SKM-1 (cell line): ENCODE measurements around the gene ARL14.
"Not testable (repeated sequence)": the region's sequence is repeated elsewhere in the genome, so short reads cannot be mapped to it uniquely, and the experiment has no call there.

Experiments
- DNase-seq: peaks from one replicate; lab custom pipeline; 2025; ENCODE audit not compliant: unreplicated experiment; lab: John Stamatoyannopoulos, UW

Gene ARL14

GRCh38 chr3:160675566-160676124 is 1.3 kb upstream of the ARL14 start:
- no peak for DNase-seq

- DNase-seq: no peak
Measured at GRCh38 chr3:160677459-160677881, 510 bp downstream of the ARL14 start.

- DNase-seq: no peak
Measured at GRCh38 chr3:160678292-160678842, 1.4 kb downstream of the ARL14 start.

- DNase-seq: no peak
Measured at GRCh38 chr3:160684368-160684740, 7.4 kb downstream of the ARL14 start.

- DNase-seq: no peak
Measured at GRCh38 chr3:160685144-160685766, 8.3 kb downstream of the ARL14 start.

- no peak for DNase-seq
Measured at GRCh38 chr3:160686955-160687535, 10.1 kb downstream of the ARL14 start.

- no peak for DNase-seq
Measured at GRCh38 chr3:160691151-160691550, 14.2 kb downstream of the ARL14 start.

- no peak for DNase-seq
Measured at GRCh38 chr3:160691962-160692361, 15.0 kb downstream of the ARL14 start.

- no peak for DNase-seq
Measured at GRCh38 chr3:160693191-160693590, 16.2 kb downstream of the ARL14 start.

GRCh38 chr3:160694345-160694744 is 17.4 kb downstream of the ARL14 start:
- DNase-seq: no peak

- no peak for DNase-seq
Measured at GRCh38 chr3:160695003-160695402, 18.0 kb downstream of the ARL14 start.

GRCh38 chr3:160695915-160696327 is 19.0 kb downstream of the ARL14 start:
- DNase-seq: no peak

- no peak for DNase-seq
Measured at GRCh38 chr3:160697637-160698380, 20.8 kb downstream of the ARL14 start.

- no peak for DNase-seq
Measured at GRCh38 chr3:160698599-160699195, 21.7 kb downstream of the ARL14 start.

- no peak for DNase-seq
Measured at GRCh38 chr3:160701490-160701889, 24.5 kb downstream of the ARL14 start.

GRCh38 chr3:160702290-160702689 is 25.3 kb downstream of the ARL14 start:
- DNase-seq: no peak

GRCh38 chr3:160703974-160704373 is 27.0 kb downstream of the ARL14 start:
- no peak for DNase-seq

GRCh38 chr3:160707187-160707794 is 30.3 kb downstream of the ARL14 start:
- DNase-seq: peak; percentile 24

- DNase-seq: no peak
Measured at GRCh38 chr3:160709477-160710182, 32.7 kb downstream of the ARL14 start.

- DNase-seq: not testable (repeated sequence)
Measured at GRCh38 chr3:160713144-160713543, 36.2 kb downstream of the ARL14 start.
